HK-2 (cell line): ENCODE results near the gene MARK4.
A peak's percentile ranks its signal among the peaks of the same experiment; 100 is the strongest.

ENCODE experiments used
- DNase-seq: peaks from one replicate; pipeline ENCODE4 v3.0.0-alpha.2; 2018; ENCODE audit not compliant: unreplicated experiment

The MARK4 gene

GRCh38 chr19:45340232-45340898 is 89.3 kb downstream of the MARK4 start, which contains the start of gene KLC3:
TSS of gene KLC3 (plus strand) at chr19:45340750. CDS start at chr19:45345542, 4,792 bp downstream.
- DNase-seq = peak; percentile 52

GRCh38 chr19:45340899-45341453 is 89.9 kb downstream of the MARK4 start:
- no peak for DNase-seq

DNA sequence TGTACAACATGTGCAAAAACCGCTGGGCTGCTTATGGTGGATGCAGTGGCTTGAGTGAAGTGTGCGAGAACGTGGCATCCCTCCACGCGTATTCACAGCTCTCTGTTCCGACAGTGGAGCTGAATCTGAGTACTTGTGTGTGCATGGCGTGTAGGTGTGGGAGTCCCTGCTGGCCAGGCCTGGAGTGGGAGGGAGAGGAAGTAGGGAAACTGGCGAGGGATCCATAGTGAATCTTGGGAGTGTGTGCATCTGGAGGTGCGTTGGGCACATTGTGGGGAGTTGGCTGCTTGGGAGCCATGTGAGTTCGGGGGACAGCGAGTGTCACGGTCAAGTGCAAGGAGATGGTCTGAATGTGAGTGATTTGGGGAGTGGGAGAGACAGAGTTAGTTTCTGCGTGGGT is 91.8 kb downstream of the MARK4 start:
- no peak for DNase-seq

- DNase-seq = no peak
Observed at GRCh38 chr19:45344621-45345505, 93.8 kb downstream of the MARK4 start.

DNA sequence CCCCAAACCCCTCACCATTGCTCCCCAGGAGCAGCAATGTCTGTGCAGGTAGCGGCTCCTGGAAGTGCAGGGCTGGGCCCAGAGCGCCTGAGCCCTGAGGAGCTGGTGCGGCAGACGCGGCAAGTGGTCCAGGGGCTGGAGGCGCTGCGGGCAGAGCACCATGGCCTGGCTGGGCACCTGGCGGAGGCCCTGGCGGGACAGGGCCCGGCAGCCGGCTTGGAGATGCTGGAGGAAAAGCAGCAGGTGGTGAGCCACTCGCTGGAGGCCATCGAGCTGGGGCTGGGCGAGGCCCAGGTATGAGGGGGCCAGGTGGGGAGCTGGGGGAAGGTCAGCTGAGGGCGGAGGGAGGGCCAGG is 94.4 kb downstream of the MARK4 start:
- no peak for DNase-seq

GRCh38 chr19:45346449-45346848 is 95.4 kb downstream of the MARK4 start:
- DNase-seq = no peak

- no peak for DNase-seq
Observed at GRCh38 chr19:45347570-45348366, 96.7 kb downstream of the MARK4 start.

- no peak for DNase-seq
Observed at GRCh38 chr19:45348367-45349125, 97.5 kb downstream of the MARK4 start.

DNA sequence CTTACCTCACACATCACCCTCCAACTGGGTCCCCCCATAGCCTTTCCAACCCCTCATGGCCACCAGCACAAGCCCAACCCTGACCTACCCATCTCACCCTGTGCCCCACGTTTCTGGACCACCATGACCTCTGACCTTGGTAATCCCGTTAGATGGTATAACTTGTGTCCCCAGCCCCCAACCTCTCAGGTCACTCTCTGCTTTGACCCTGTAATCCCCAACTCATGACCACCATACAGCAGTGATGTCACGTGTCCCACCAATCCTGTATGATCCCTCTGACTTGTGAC is 98.0 kb downstream of the MARK4 start:
- no peak for DNase-seq

DNA sequence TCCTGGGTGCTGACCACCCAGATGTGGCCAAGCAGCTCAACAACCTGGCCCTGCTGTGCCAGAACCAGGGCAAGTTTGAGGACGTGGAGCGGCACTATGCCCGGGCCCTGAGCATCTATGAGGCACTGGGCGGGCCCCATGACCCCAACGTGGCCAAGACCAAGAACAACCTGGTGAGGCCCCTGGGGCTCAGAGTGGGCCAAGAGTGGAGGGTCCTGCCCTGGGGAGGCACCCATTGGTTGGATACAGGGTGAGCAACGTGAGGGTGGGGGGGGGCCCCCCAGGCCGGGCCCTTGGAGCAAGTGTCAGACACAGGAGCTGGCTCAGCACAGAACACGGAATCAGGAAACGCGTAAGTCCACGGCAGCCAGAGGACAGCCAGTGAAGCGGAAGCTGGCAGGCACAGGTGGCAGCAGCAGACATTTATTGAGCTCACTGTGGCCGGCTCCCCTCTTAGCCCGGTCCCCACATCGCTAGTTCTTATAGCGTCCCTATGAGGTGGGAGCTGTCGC is 98.4 kb downstream of the MARK4 start:
- DNase-seq = no peak

GRCh38 chr19:45350477-45351058 is 99.5 kb downstream of the MARK4 start:
- no peak for DNase-seq

GRCh38 chr19:45351401-45351952 is 100.4 kb downstream of the MARK4 start:
- no peak for DNase-seq

DNA sequence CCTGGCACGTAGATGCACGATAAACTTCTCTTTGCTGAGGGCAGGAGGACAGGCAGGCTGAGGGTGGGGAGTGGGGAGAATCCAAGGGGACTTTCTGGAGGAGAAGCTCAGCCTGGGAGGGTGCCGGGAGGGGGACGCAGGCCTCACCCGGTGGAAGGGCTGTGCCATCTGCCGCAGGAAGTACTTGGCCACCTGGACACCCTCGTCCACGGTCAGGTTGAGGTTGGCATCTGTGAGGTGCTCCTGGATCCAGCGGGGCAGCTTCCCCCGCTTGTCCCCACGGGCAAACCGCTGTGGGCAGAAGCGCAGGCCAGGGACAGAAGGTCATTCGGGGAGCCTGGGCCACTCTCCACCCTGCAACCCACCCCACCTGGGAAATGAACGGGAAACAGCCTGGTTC is 101.0 kb downstream of the MARK4 start:
- DNase-seq = no peak

DNA sequence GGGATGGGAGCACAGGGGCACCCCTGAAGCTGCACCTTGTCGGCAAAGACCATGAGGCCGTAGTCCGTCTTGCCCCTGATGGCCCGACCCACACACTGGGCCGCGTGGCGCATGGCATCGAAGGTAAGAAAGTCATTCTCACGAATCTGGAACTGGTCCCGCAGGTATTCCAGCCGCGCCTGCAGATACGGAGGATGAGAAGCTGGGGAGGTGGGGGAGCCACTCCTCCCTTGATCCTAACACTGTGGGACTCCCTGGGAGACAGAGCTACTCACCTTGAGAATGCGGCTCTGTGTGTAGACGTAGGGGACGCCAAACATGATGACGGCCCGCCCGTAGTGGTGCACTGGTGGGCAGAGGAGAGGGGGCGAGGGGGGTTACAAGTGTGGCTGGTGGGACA is 101.4 kb downstream of the MARK4 start:
- no peak for DNase-seq

DNA sequence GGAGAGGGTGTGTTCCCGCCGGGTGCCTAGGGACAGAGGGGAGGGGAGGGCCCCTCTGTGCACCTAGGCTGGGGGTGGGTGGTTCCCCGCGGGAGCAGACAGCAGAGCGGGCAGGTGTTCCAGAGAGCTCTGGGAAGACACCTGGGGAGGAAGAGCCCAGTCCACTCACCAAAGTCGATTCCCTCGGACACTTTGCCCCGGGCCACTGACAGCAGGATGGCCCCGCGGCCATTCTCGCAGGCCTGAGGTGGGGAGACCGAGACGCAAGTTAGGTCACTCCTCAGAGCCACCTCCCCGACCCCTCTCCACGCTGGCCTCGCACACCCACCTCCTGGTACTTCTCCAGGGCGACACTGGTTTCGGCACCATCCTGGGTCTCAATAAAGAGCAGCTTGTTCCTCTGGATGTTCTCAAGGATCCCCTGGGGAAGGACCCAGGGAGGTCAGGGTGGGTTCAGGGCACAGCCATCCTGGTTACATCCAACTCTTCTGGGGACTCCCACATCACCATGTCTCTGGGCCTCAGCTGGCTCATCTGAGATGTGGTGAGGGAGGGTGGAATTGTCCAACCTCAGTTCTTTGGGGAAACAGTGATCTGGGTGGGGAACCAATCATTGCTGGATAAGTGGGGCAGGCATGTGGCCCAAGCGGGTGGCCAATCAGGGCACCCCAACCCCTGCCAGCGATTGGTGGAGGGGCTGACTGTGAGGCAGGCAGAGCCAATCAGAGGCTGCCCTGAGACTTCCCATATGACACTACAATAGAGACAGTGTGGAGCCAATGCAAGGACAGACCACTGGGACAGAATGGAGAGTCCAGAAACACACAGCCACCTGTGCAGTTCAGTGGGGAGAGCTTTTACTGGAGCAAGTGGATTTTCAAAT is 102.1 kb downstream of the MARK4 start:
- no peak for DNase-seq

- DNase-seq = no peak
Observed at GRCh38 chr19:45354241-45354842, 103.3 kb downstream of the MARK4 start.
